Endothelial cell of coronary artery (primary cell): Measurements from ENCODE around the gene GCNT1. TPM values are rescaled to one million over a fixed set of nuclear protein-coding genes. Genes with fewer than 3 reads are reported as not detected.

Experiments
- total RNA-seq: library from RNA; depleted of rRNA; stranded (reverse); fragments of >200 nt; gene quantifications from 2 replicates; pipeline ENCODE4 v1.2.3, GENCODE V29; 2014

The GCNT1 gene
- total RNA-seq: 8.2 and 13.3 TPM in 2 replicates

DNA sequence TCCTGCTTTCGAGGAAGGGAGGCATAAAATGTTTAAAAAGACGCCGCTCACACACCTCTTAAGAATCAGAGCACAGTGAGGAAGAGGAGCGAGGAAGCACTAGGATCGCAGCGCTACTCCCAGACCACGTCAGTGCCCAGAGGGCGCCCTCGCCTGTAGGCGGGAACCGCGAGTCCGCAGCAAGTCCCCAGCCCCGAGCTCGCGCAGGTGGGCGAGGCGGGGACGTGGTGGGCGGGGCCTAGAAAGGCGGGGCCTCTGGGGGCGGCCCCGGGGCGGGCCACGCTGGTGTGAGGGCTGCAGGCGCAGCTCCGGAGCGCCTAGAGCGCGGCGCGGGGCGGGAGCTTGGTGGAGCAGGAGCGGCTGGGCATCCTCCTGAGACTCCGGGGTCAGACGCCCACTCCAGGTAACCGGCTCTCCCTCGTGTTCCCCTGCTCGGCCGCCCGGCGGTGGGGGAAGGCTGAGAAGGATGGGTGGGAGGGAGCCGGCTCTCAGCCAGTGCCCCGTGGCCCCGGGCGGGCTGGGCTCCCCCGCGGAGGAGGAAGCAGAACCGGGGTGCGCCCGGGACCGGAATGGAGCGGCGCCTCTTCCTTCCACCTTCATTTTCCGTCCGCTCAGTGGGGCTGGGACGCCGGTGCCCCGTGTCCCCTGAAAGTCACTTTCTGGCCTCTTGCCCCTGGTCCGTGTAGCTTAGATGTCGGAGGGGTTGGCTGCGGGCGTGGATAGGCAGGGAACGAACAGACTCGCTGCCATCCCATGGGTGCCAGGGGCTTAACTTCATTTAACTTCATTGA, at the start of gene GCNT1:
TSS of gene GCNT1 (plus strand) at position 280 of the 791 bp plus-strand sequence. CDS start 43,200 bp downstream, outside the sequence.

Other genes starting within 250 kb of the GCNT1 start
- 32.8 and 43.4 TPM in 2 replicates for gene RFK, start 64.8 kb upstream of the GCNT1 start, total RNA-seq